Activated T-helper 2 cell treated with anti-CD3 and anti-CD28 coated beads, Interferon-gamma antibody, Interleukin-2, Interleukin-4, amounts not matched to agents 10 μg/mL and 5 μg/mL and 100 μg/mL, durations not matched to agents 14 hours and 24 hours and 36 hours (primary cell): ENCODE measurements around the gene RPGRIP1L. TPM values are rescaled to one million over a fixed set of nuclear protein-coding genes. Genes with fewer than 3 reads are reported as not detected.

Experiments used
- DNase-seq: peaks from one replicate; pipeline ENCODE4 v3.0.0; 2021; ENCODE audit warnings: low spot score
- H3K27ac Mint-ChIP-seq: one replicate; pipeline ENCODE4 v1.8.0; 2021; ENCODE audit warnings: mixed read lengths
- H3K27me3 Mint-ChIP-seq: one replicate; pipeline ENCODE4 v1.8.0; 2021; ENCODE audit warnings: low read depth, mixed read lengths
- H3K36me3 Mint-ChIP-seq: one replicate; pipeline ENCODE4 v1.8.0; 2021; ENCODE audit warnings: low read depth, mixed read lengths
- H3K4me1 Mint-ChIP-seq: one replicate; pipeline ENCODE4 v1.8.0; 2021; ENCODE audit warnings: low read depth, mixed read lengths
- H3K4me3 Mint-ChIP-seq: one replicate; pipeline ENCODE4 v1.8.0; 2021; ENCODE audit warnings: low read depth, mild to moderate bottlenecking, moderate library complexity, mixed read lengths
- H3K9me3 Mint-ChIP-seq: one replicate; pipeline ENCODE4 v1.8.0; 2021; ENCODE audit warnings: mixed read lengths
- intact Hi-C: fragments of 100-400 bp; cut with micrococcal nuclease; formaldehyde crosslinking; loops from one replicate; pipeline ENCODE4 v1.15.1; 2023
- total RNA-seq: library from RNA; stranded (reverse); gene quantifications from 2 replicates; pipeline ENCODE4 v1.2.3, GENCODE V29; 2022

The RPGRIP1L gene
- total RNA-seq, 1 donor from 2014 or later: 9.6 TPM

- intact Hi-C loops: no loop called here
- Mint-ChIP-seq H3K4me3 (no peak overlapping the region), H3K9me3 (peaks cover 18% of the 10 kb centered on the region), H3K4me1 (no peaks in the 10 kb centered on the region), H3K27ac (no peak overlapping the region), H3K27me3 (no peaks in the 10 kb centered on the region), H3K36me3 (no peaks in the 10 kb centered on the region)
- DNase-seq: no peak
These were observed 127.4 kb downstream of the RPGRIP1L start for GRCh38 chr16:53576210-53576609.

- Mint-ChIP-seq H3K36me3 (no peaks in the 10 kb centered on the region), H3K4me3 (no peak overlapping the region), H3K27ac (no peak overlapping the region), H3K9me3 (peaks cover 22% of the 10 kb centered on the region), H3K27me3 (peaks cover 4% of the 10 kb centered on the region), H3K4me1 (peaks cover 1% of the 10 kb centered on the region)
- DNase-seq: no peak
- intact Hi-C loops: no loop called here
These were observed 131.9 kb downstream of the RPGRIP1L start for GRCh38 chr16:53571763-53572162.

- Mint-ChIP-seq H3K27me3 (peaks cover 4% of the 10 kb centered on the region), H3K27ac (no peak overlapping the region), H3K4me1 (peaks cover 1% of the 10 kb centered on the region), H3K36me3 (no peaks in the 10 kb centered on the region), H3K9me3 (peaks cover 9% of the 10 kb centered on the region), H3K4me3 (no peak overlapping the region)
- DNase-seq: no peak
- intact Hi-C loops: no loop called here
These were observed 137.0 kb downstream of the RPGRIP1L start for GRCh38 chr16:53566552-53567245.

- Mint-ChIP-seq H3K4me3 (no peak overlapping the region), H3K4me1 (peaks cover 1% of the 10 kb centered on the region), H3K27me3 (peaks cover 4% of the 10 kb centered on the region), H3K27ac (no peak overlapping the region), H3K9me3 (no peaks in the 10 kb centered on the region), H3K36me3 (no peaks in the 10 kb centered on the region)
- intact Hi-C loops: no loop called here
- DNase-seq: no peak
These were observed 138.3 kb downstream of the RPGRIP1L start for GRCh38 chr16:53565296-53565863.

- intact Hi-C loops: no loop called here
- no peak overlapping the region for H3K4me3 Mint-ChIP-seq
- no peak for DNase-seq
- peaks cover 4% of the 10 kb centered on the region for H3K27me3 Mint-ChIP-seq
- H3K9me3 Mint-ChIP-seq: no peaks in the 10 kb centered on the region
- peaks cover 1% of the 10 kb centered on the region for H3K4me1 Mint-ChIP-seq
- no peak overlapping the region for H3K27ac Mint-ChIP-seq
- no peaks in the 10 kb centered on the region for H3K36me3 Mint-ChIP-seq
These were observed 140.2 kb downstream of the RPGRIP1L start for GRCh38 chr16:53563426-53563825.

- Mint-ChIP-seq H3K27ac (no peak overlapping the region), H3K4me1 (no peaks in the 10 kb centered on the region), H3K27me3 (peaks cover 3% of the 10 kb centered on the region), H3K4me3 (no peak overlapping the region), H3K9me3 (no peaks in the 10 kb centered on the region), H3K36me3 (no peaks in the 10 kb centered on the region)
- intact Hi-C loops: no loop called here
- DNase-seq: no peak
These were observed 142.4 kb downstream of the RPGRIP1L start for GRCh38 chr16:53561101-53561888.

GRCh38 chr16:53559270-53559951, 144.2 kb downstream of the RPGRIP1L start:
- Mint-ChIP-seq H3K27ac (no peak overlapping the region), H3K4me1 (no peaks in the 10 kb centered on the region), H3K36me3 (no peaks in the 10 kb centered on the region), H3K4me3 (no peak overlapping the region), H3K27me3 (peaks cover 8% of the 10 kb centered on the region), H3K9me3 (no peaks in the 10 kb centered on the region)
- intact Hi-C loops: loop anchor here (10.0 kb wide), 2 partner anchors 205 to 1375 kb away; partner anchors contain the start of gene IRX5
- no peak for DNase-seq

- no peaks in the 10 kb centered on the region for H3K4me1 Mint-ChIP-seq
- no peak overlapping the region for H3K4me3 Mint-ChIP-seq
- no peaks in the 10 kb centered on the region for H3K9me3 Mint-ChIP-seq
- H3K36me3 Mint-ChIP-seq: no peaks in the 10 kb centered on the region
- no peak overlapping the region for H3K27ac Mint-ChIP-seq
- peaks cover 12% of the 10 kb centered on the region for H3K27me3 Mint-ChIP-seq
- DNase-seq: no peak
- intact Hi-C loops: loop anchor here (10.0 kb wide), 2 partner anchors 206 to 1376 kb away; partner anchors contain the start of gene IRX5
These were observed 144.9 kb downstream of the RPGRIP1L start for GRCh38 chr16:53558710-53559109.

GRCh38 chr16:53556521-53556920, 147.1 kb downstream of the RPGRIP1L start:
- Mint-ChIP-seq H3K4me1 (no peaks in the 10 kb centered on the region), H3K4me3 (no peak overlapping the region), H3K36me3 (no peaks in the 10 kb centered on the region), H3K27ac (no peak overlapping the region), H3K27me3 (peaks cover 16% of the 10 kb centered on the region), H3K9me3 (no peaks in the 10 kb centered on the region)
- no peak for DNase-seq
- intact Hi-C loops: loop anchor here (10.0 kb wide), 2 partner anchors 208 to 1378 kb away; partner anchors contain the start of gene IRX5

GRCh38 chr16:53549970-53550690, 153.5 kb downstream of the RPGRIP1L start:
- Mint-ChIP-seq H3K27me3 (peaks cover 26% of the 10 kb centered on the region), H3K4me1 (peaks cover 34% of the 10 kb centered on the region), H3K9me3 (no peaks in the 10 kb centered on the region), H3K4me3 (no peak overlapping the region), H3K36me3 (no peaks in the 10 kb centered on the region), H3K27ac (no peak overlapping the region)
- peak; percentile 17 for DNase-seq
- intact Hi-C loops: loop anchor here (5.0 to 10.0 kb wide), 4 partner anchors 215 to 1385 kb away; partner anchors contain the start of gene IRX5
